B cell (primary cell): ENCODE results near the gene MORN4. TPM values are rescaled to one million over a fixed set of nuclear protein-coding genes. Genes with fewer than 3 reads are reported as not detected.

Experiments
- ATAC-seq: fragments of 200-7000 bp; cut with Tn5 transposase; one replicate; pipeline ENCODE4 v1.10.0; 2021; ENCODE audit warnings: low read depth, mild to moderate bottlenecking, moderate number of reproducible peaks, moderate library complexity
- CTCF ChIA-PET: fragments of 350-600 bp; sonication (Branson Sonifier 250); formaldehyde crosslinking; loops from one replicate; lab custom pipeline; 2021; ENCODE audit warnings: antibody characterized with exemption, inconsistent platforms; lab: Charles Lee
- POLR2A ChIA-PET: fragments of 350-600 bp; sonication (Branson Sonifier 250); formaldehyde crosslinking; loops from one replicate; lab custom pipeline; 2021; ENCODE audit warnings: antibody characterized with exemption; lab: Charles Lee
- DNase-seq: peaks from one replicate; pipeline ENCODE4 v3.0.0; 2013
- H2AFZ ChIP-seq: 2 replicates; pipeline ENCODE4 v1.6.1; 2012; ENCODE audit warnings: mild to moderate bottlenecking, low read depth, low read length; ENCODE audit not compliant: insufficient read depth, poor library complexity, severe bottlenecking
- H3K27ac ChIP-seq, 2 donors: 1 replicate in 1 of 2; 2 replicates in 1 of 2; pipeline ENCODE4 v1.5.1; 2012 to 2013; ENCODE audit warnings: low read length in 2 of 2, mild to moderate bottlenecking in 2 of 2, moderate library complexity in 1 of 2
- H3K27me3 ChIP-seq, 4 experiments: fragments of 200-600 bp in 1 of 4; sonication (generic) in 1 of 4; replicated peaks in 1 of 4; 1 replicate in 2 of 4; 2 replicates in 2 of 4; pipeline versions ENCODE4 v1.6.1 to v1.7.0; 2013 to 2016; ENCODE audit warnings: low read length in 3 of 4, mild to moderate bottlenecking in 2 of 4, mixed read lengths in 1 of 4, moderate library complexity in 1 of 4; ENCODE audit not compliant: insufficient read depth in 4 of 4, control insufficient read depth in 3 of 4; ENCODE audit errors: control extremely low read depth in 1 of 4
- H3K36me3 ChIP-seq, 2 experiments: replicated peaks in 1 of 2; 1 replicate in 1 of 2; 2 replicates in 1 of 2; pipeline versions ENCODE4 v1.6.1 to v1.7.1; 2013; ENCODE audit warnings: low read length in 1 of 2; ENCODE audit not compliant: insufficient read depth in 2 of 2, control insufficient read depth in 1 of 2; ENCODE audit errors: control extremely low read depth in 1 of 2, extremely low read depth in 1 of 2
- H3K4me1 ChIP-seq, 2 donors: fragments of 200-600 bp in 1 of 2; sonication (generic) in 1 of 2; 1 replicate in 1 of 2; 2 replicates in 1 of 2; pipeline versions ENCODE4 v1.5.1 to v1.6.1; 2013 to 2017; ENCODE audit warnings: low read length in 2 of 2; ENCODE audit not compliant: control insufficient read depth in 2 of 2, insufficient read depth in 2 of 2
- H3K4me2 ChIP-seq: replicated peaks from 2 replicates; pipeline ENCODE3; 2012; ENCODE audit warnings: mild to moderate bottlenecking, low read depth, low read length; ENCODE audit not compliant: poor library complexity, severe bottlenecking
- H3K4me3 ChIP-seq, 5 experiments: fragments of 200-600 bp in 1 of 5; sonication (generic) in 1 of 5; 1 replicate in 3 of 5; 2 replicates in 2 of 5; pipeline versions ENCODE4 v1.5.1 to v1.7.0; 2011 to 2016; ENCODE audit warnings: low read length in 4 of 5, mild to moderate bottlenecking in 4 of 5, low read depth in 2 of 5, control low read depth in 1 of 5, moderate library complexity in 1 of 5; ENCODE audit not compliant: insufficient read depth in 1 of 5; ENCODE audit errors: control extremely low read depth in 1 of 5, extremely low read depth in 1 of 5
- H3K79me2 ChIP-seq: fragments of 200-600 bp; sonication (generic); one replicate; pipeline ENCODE4 v1.6.0; 2016; ENCODE audit warnings: low read length; ENCODE audit not compliant: control insufficient read depth, insufficient read depth
- H3K9ac ChIP-seq: fragments of 200-600 bp; sonication (generic); 2 replicates; pipeline ENCODE4 v1.6.1; 2017; ENCODE audit warnings: mild to moderate bottlenecking, low read length, moderate library complexity
- H3K9me3 ChIP-seq, 3 donors: one replicate each; pipeline versions ENCODE4 v1.6.1 to v1.7.1; 2013; ENCODE audit warnings: low read length in 2 of 3; ENCODE audit not compliant: control insufficient read depth in 2 of 3, insufficient read depth in 1 of 3; ENCODE audit errors: control extremely low read depth in 1 of 3
- H4K20me1 ChIP-seq: 2 replicates; pipeline ENCODE4 v1.6.0; 2012; ENCODE audit warnings: mild to moderate bottlenecking, low read length; ENCODE audit not compliant: insufficient read depth, control insufficient read depth, poor library complexity, severe bottlenecking
- H3K27ac Mint-ChIP-seq: one replicate; pipeline ENCODE4 v1.8.0; 2021; ENCODE audit warnings: mixed read lengths
- H3K27me3 Mint-ChIP-seq: one replicate; pipeline ENCODE4 v1.8.0; 2021; ENCODE audit warnings: mixed read lengths
- H3K4me1 Mint-ChIP-seq: one replicate; pipeline ENCODE4 v1.8.0; 2021; ENCODE audit warnings: mixed read lengths
- H3K4me3 Mint-ChIP-seq: one replicate; pipeline ENCODE4 v1.8.0; 2021; ENCODE audit warnings: mixed read lengths
- H3K9me3 Mint-ChIP-seq: one replicate; pipeline ENCODE4 v1.8.0; 2022; ENCODE audit warnings: mixed read lengths; ENCODE audit not compliant: insufficient read depth
- EZH2 ChIP-seq: IDR thresholded peaks from 2 replicates; pipeline ENCODE4 v1.6.1; 2012; ENCODE audit warnings: borderline replicate concordance, low read depth, mild to moderate bottlenecking, moderate library complexity, low read length; ENCODE audit not compliant: insufficient read depth, poor library complexity, severe bottlenecking
- WGBS: methylation state at CpG from one replicate; pipeline ENCODE4 v1.1.5; 2013; ENCODE audit warnings: missing lambda C conversion rate; ENCODE audit not compliant: insufficient coverage; 5-methylcytosine and 5-hydroxymethylcytosine counted together
- intact Hi-C: fragments of 100-400 bp; cut with micrococcal nuclease; formaldehyde crosslinking; loops from one replicate; pipeline ENCODE4 v1.10.0; 2022
- polyA plus RNA-seq: library from polyadenylated mRNA; depleted of rRNA; stranded (reverse); fragments of >200 nt; gene quantifications from 2 replicates; pipeline ENCODE4 v1.2.3, GENCODE V29; 2012
- total RNA-seq, 2 donors: library from RNA; stranded (reverse); fragments of 120-200 nt in 1 of 2; gene quantifications; 1 replicate in 1 of 2; 2 replicates in 1 of 2; pipeline versions ENCODE4 v1.2.3 to v1.2.4, GENCODE V29; 2013 to 2022
- TF ChIP-seq, protein P1 (sequence below): fragments of 200-600 bp; IDR thresholded peaks from one replicate; pipeline ENCODE4 v1.8.0; 2022; ENCODE audit warnings: antibody characterized with exemption, mild to moderate bottlenecking

The MORN4 gene
- total and polyA plus RNA-seq, 2 donors (not counting 1 experiment from before 2014, with no cell fraction given), result 1.5 to 2.8 TPM

GRCh38 chr10:97623277-97623676 lies 10.0 kb downstream of the MORN4 start:
- H3K4me1 Mint-ChIP-seq, result no peaks in the 10 kb centered on the region
- no peak overlapping the region for H3K4me2 ChIP-seq
- POLR2A ChIA-PET, result no interaction called here
- CTCF ChIA-PET, result no interaction called here
- H3K27ac Mint-ChIP-seq, result no peak overlapping the region
- H3K27me3 ChIP-seq, result no peaks in the 10 kb centered on the region
- no peak overlapping the region for H3K27ac ChIP-seq
- TF ChIP-seq EZH2, result no peak
- TF ChIP-seq, protein P1, sequence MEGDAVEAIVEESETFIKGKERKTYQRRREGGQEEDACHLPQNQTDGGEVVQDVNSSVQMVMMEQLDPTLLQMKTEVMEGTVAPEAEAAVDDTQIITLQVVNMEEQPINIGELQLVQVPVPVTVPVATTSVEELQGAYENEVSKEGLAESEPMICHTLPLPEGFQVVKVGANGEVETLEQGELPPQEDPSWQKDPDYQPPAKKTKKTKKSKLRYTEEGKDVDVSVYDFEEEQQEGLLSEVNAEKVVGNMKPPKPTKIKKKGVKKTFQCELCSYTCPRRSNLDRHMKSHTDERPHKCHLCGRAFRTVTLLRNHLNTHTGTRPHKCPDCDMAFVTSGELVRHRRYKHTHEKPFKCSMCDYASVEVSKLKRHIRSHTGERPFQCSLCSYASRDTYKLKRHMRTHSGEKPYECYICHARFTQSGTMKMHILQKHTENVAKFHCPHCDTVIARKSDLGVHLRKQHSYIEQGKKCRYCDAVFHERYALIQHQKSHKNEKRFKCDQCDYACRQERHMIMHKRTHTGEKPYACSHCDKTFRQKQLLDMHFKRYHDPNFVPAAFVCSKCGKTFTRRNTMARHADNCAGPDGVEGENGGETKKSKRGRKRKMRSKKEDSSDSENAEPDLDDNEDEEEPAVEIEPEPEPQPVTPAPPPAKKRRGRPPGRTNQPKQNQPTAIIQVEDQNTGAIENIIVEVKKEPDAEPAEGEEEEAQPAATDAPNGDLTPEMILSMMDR, result no peak
- H3K9me3 Mint-ChIP-seq, result no peaks in the 10 kb centered on the region
- DNase-seq (no peak), ATAC-seq (no peak)
- no peaks in the 10 kb centered on the region for H3K9me3 ChIP-seq
- H3K9ac ChIP-seq, result no peak overlapping the region
- H3K36me3 ChIP-seq, result no peaks in the 10 kb centered on the region
- no peak overlapping the region for H2AFZ ChIP-seq
- H3K4me3 ChIP-seq, result no peak overlapping the region
- no peak overlapping the region for H3K4me3 Mint-ChIP-seq
- H3K79me2 ChIP-seq, result no peaks in the 10 kb centered on the region
- intact Hi-C loops, result no loop called here
- no CpG with 5 or more reads among the region's 1 CpG for WGBS
- H3K4me1 ChIP-seq, result no peaks in the 10 kb centered on the region
- no peaks in the 10 kb centered on the region for H4K20me1 ChIP-seq
- H3K27me3 Mint-ChIP-seq, result no peaks in the 10 kb centered on the region

GRCh38 chr10:97618733-97619132 lies 14.6 kb downstream of the MORN4 start:
- intact Hi-C loops, result no loop called here
- ATAC-seq (no peak), DNase-seq (no peak)
- no peak overlapping the region for H3K4me3 Mint-ChIP-seq
- no peaks in the 10 kb centered on the region for H3K4me1 ChIP-seq
- H3K36me3 ChIP-seq, result no peaks in the 10 kb centered on the region
- CTCF ChIA-PET, result no interaction called here
- H3K9me3 Mint-ChIP-seq, result no peaks in the 10 kb centered on the region
- H3K4me3 ChIP-seq, result no peak overlapping the region
- H3K4me1 Mint-ChIP-seq, result no peaks in the 10 kb centered on the region
- no peak overlapping the region for H3K4me2 ChIP-seq
- H3K27ac Mint-ChIP-seq, result no peak overlapping the region
- H4K20me1 ChIP-seq, result no peaks in the 10 kb centered on the region
- H3K27me3 Mint-ChIP-seq, result no peaks in the 10 kb centered on the region
- no peaks in the 10 kb centered on the region for H3K79me2 ChIP-seq
- H3K27me3 ChIP-seq, result peaks cover 0 to 3% (median 0%) of the 10 kb centered on the region in 4 experiments
- no peak overlapping the region for H3K9ac ChIP-seq
- POLR2A ChIA-PET, result interaction anchor here (0.7 kb wide), 1 partner anchor 135 kb away, joined by 5 read pairs; no protein-coding TSS in a partner anchor
- no peak overlapping the region for H3K27ac ChIP-seq
- 100% methylated on average over 1 of the region's 4 CpGs for WGBS
- H3K9me3 ChIP-seq, result no peaks in the 10 kb centered on the region
- TF ChIP-seq EZH2, result no peak
- TF ChIP-seq, protein P1, result no peak
- H2AFZ ChIP-seq, result no peak overlapping the region
